ENCODE measurements around the gene LCAT. TPM values are rescaled to one million over a fixed set of nuclear protein-coding genes. Genes with fewer than 3 reads are reported as not detected.
"Not testable (repeated sequence)": the region's sequence is repeated elsewhere in the genome, so short reads cannot be mapped to it uniquely, and the experiment has no call there.

Gene LCAT
- total RNA-seq, 2 experiments from 2014 or later, result 12.9 to 15.3 TPM

DNA sequence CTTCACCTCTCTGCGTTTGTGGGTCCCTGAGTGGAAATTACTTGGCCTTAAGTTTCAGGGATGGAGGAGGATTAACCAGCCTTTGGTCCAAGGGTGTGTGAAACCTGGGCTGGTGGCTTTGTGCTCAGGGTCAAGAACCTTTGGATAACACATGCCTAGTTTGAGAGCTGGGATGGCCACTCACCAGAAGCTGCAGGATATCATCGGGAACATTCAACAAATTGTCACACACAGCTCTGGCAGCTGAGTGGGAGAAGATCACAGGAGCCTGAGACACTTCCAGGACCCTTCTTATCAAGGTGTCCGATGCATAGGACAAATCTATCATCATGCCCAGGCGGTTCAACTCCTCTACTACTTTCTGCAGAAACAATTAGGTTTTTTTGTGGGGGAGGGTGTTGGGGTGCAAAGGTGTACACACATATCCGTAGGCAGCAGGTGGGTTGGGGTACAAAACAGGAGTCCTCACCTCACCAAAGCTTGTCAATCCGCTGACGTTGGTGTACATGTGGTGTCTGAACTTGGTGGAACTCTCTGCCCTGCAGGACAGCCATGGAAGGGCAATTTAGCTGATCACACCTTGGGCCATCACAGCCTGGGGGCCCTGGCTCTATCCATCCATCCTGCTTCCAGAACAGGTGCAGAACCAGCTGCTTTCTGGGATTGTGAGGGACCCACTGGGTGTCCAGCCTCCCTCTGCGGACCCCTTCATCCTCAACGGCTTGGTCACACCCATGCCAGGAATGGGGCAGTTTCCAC is 33.7 kb upstream of the LCAT start:
- POLR2A ChIA-PET, result no interaction called here
- H3K27ac Mint-ChIP-seq, result no peak overlapping the region

DNA sequence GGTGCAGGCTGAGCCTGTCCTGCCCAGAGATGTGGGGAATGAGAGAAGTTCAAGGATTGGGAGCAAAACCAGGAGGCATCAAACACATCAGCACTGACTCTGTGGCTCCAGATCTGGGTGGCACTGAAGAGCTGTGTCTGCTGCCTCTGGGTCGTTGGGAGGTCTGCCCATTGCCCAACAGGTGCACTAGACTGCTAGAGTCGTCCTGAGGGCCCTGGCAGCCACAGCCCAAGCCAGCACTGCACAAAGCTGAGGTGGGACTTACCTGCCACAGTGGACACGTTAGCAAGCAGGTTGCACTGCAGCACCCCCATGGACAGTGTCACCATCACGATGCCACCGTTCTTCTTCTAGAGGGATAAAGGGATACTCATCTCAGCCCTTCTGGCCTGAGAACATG is 33.1 kb upstream of the LCAT start:
- no peak overlapping the region for H3K4me3 Mint-ChIP-seq
- DNase-seq, result no peak
- H3K4me1 Mint-ChIP-seq, result no peaks in the 10 kb centered on the region
- H3K27ac Mint-ChIP-seq, result no peak overlapping the region
- H3K27me3 Mint-ChIP-seq, result peaks cover 5% of the 10 kb centered on the region
- no peaks in the 10 kb centered on the region for H3K36me3 Mint-ChIP-seq (ENCODE audit: low read depth)
- H3K9me3 Mint-ChIP-seq, result no peaks in the 10 kb centered on the region
- ChIA-PET POLR2A (no interaction called here), CTCF (no interaction called here)

More for the DNA sequence above, 33.7 kb upstream of the LCAT start:
- Mint-ChIP-seq H3K9me3 (no peaks in the 10 kb centered on the region), H3K4me1 (peaks cover under 1% of the 10 kb centered on the region), H3K27me3 (peaks cover 5% of the 10 kb centered on the region), H3K4me3 (no peak overlapping the region), H3K36me3 (ENCODE audit: low read depth) (no peaks in the 10 kb centered on the region)
- CTCF ChIA-PET, result interaction anchor here (0.6 kb wide), 1 partner anchor 34 kb away, joined by 6 read pairs; no protein-coding TSS in a partner anchor
- no peak for DNase-seq

DNA sequence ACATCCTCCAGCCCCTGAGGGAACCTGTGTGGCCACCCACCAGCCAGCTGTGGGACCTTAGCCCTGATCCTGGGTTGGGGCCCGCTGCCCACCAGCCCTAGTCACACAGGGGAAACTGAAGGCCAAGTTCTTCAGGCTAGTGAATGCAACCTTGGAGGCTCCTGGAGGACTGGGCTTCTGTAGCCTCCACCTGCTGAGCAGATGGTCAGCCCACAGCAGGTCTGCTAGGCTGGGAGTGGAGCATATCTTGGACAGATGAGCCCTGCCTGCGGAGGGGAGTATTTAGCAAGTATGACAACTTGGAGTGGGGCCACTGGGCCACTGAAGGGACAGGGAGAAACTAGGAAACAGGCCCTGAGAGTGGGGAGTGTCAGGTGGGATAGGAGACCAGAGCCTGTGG is 32.3 kb upstream of the LCAT start:
- no peak for DNase-seq
- Mint-ChIP-seq H3K27ac (no peak overlapping the region), H3K9me3 (no peaks in the 10 kb centered on the region), H3K27me3 (peaks cover 5% of the 10 kb centered on the region), H3K36me3 (ENCODE audit: low read depth) (no peaks in the 10 kb centered on the region), H3K4me1 (no peaks in the 10 kb centered on the region), H3K4me3 (no peak overlapping the region)
- ChIA-PET POLR2A (no interaction called here), CTCF (no interaction called here)

DNA sequence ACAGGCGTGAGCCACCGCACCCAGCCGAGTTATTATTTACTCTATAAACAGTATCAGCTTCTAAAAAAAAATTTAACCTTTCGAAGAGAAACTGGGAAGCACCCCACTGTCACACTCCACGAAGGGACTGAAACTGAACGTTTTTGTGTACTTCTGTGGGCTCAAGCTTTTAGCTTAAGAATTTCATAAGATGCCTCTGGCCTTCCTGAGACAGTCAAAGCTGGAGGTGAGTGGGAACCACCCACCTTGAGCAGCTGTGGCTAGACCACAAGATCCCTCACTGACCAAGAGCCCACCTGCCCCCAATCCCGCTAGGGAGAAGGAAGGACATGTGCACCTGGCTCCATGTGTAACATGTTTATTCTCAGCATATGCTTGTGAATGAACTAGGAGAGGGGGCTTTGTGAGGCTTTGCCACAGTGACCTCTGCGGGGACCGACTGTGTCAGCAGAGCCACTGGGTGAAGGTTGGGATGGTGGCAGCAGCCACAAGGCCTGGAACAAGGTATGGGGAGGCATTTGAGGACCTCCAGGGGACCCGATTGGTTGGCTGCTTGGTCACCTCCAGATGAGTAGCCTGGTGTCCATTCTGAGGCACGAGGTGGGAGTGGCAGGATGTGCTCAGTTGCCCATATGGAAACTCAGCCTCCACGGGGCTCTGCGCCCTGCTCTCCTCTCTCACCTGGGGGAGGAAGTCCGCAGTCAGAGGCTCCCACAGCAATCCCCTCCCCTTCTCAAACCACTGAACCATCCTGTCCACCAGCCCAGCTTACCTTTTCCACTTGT is 31.6 kb upstream of the LCAT start:
- no peaks in the 10 kb centered on the region for H3K4me1 Mint-ChIP-seq
- H3K4me3 Mint-ChIP-seq, result no peak overlapping the region
- DNase-seq, result no peak
- peaks cover 5% of the 10 kb centered on the region for H3K27me3 Mint-ChIP-seq
- ChIA-PET CTCF (interaction anchor here (0.5 to 0.6 kb wide), 2 partner anchors 26 to 1362 kb away, joined by 3 read pairs; no protein-coding TSS in a partner anchor), POLR2A (no interaction called here)
- H3K36me3 Mint-ChIP-seq (ENCODE audit: low read depth), result no peaks in the 10 kb centered on the region
- no peak overlapping the region for H3K27ac Mint-ChIP-seq
- no peaks in the 10 kb centered on the region for H3K9me3 Mint-ChIP-seq

DNA sequence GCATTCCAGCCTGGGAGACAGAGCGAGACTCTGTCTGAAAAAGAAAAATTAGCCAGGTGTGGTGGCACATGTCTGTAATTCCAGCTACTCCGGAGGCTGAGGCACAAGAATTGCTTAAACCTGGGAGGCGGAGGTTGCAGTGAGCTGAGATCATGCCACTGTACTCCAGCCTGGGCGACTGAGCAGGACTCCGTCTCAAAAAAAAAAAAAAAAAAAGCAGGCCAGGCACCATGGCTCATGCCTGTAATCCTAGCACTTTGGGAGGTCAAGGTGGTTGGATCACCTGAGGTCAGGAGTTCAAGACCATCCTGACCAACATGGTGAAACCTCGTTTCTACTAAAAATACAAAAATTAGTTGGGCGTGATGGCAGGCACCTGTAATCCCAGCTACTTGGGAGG is 28.4 kb upstream of the LCAT start:
- H3K36me3 Mint-ChIP-seq (ENCODE audit: low read depth); DNase-seq; POLR2A ChIA-PET; H3K27me3 Mint-ChIP-seq; H3K4me3 Mint-ChIP-seq; H3K9me3 Mint-ChIP-seq; H3K27ac Mint-ChIP-seq: not testable (repeated sequence)
- CTCF ChIA-PET, result interaction anchor here (1.2 kb wide), 1 partner anchor 69 kb away, joined by 3 read pairs; no protein-coding TSS in a partner anchor
- peaks cover 10% of the 10 kb centered on the region for H3K4me1 Mint-ChIP-seq

DNA sequence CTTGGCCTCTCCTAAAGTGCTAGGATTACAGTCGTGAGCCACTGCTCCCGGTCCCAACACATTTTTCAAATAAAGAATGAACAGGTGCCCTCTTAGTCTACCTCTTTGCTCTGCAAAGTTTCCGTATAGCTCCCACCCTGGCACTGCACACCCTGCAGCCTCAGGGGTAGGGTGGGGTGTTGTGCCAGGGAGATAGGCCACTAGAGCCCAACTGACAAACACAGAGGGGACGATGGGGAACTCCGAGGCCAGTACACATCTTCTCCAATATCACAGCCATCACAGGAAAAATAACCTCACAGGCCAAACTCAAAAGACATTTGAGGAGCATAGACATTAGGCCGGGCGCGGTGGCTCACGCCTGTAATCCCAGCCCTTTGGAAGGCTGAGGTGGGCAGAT is 27.2 kb upstream of the LCAT start:
- Mint-ChIP-seq H3K4me1 (peaks cover 22% of the 10 kb centered on the region), H3K27me3 (peaks cover 2% of the 10 kb centered on the region), H3K27ac (no peak overlapping the region), H3K4me3 (no peak overlapping the region), H3K36me3 (ENCODE audit: low read depth) (no peaks in the 10 kb centered on the region), H3K9me3 (no peaks in the 10 kb centered on the region)
- DNase-seq, result no peak
- POLR2A ChIA-PET, result no interaction called here
- CTCF ChIA-PET, result interaction anchor here (1.6 kb wide), 1 partner anchor 17 kb away, joined by 3 read pairs; no protein-coding TSS in a partner anchor

DNA sequence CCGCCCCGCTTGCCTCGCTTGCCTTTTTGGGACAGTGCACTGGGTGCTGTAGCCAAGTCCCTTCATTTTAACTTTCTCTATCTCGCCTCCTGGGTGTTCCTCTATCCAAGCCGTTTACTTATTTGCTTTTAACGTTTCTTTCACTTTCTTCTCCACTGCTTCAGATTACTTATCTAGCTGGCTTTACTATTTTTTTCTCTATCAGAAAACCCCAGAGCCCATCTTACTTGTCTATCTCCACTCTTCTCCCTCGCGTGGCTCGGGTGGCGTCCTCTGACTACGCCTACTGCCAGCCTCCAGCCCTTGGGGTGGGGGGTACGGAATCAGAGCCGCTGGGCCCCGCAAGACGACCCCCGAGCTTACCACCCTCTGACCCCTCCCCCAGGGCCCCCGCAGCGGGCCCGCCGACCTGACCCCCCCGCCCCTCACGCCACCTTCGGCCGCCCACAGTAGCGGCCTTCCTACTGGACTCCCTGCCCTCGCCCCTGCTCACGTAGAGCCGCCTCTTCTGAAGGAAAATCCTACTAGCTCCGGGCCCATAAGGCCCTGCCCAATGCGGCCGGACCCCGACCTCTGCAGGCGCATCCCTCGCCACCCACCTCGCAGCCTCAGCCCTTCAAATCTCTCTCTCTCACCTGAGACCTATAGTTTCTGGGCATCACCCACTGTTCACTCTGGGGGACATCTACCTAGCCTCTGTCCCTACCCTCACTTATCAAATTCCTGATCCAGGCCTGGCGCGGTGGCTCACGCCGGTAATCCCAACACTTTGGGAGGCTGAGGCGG is 25.5 kb upstream of the LCAT start:
- Mint-ChIP-seq H3K27me3 (no peaks in the 10 kb centered on the region), H3K9me3 (no peaks in the 10 kb centered on the region), H3K4me3 (peak overlapping the region; percentile 78), H3K4me1 (peaks cover 27% of the 10 kb centered on the region), H3K36me3 (ENCODE audit: low read depth) (no peaks in the 10 kb centered on the region), H3K27ac (peak overlapping the region; percentile 85)
- DNase-seq, result no peak
- ChIA-PET CTCF (interaction anchor here (0.6 to 1.5 kb wide), 3 partner anchors 12 to 70 kb away, joined by 3 to 4 read pairs (median 3); no protein-coding TSS in a partner anchor), POLR2A (no interaction called here)

DNA sequence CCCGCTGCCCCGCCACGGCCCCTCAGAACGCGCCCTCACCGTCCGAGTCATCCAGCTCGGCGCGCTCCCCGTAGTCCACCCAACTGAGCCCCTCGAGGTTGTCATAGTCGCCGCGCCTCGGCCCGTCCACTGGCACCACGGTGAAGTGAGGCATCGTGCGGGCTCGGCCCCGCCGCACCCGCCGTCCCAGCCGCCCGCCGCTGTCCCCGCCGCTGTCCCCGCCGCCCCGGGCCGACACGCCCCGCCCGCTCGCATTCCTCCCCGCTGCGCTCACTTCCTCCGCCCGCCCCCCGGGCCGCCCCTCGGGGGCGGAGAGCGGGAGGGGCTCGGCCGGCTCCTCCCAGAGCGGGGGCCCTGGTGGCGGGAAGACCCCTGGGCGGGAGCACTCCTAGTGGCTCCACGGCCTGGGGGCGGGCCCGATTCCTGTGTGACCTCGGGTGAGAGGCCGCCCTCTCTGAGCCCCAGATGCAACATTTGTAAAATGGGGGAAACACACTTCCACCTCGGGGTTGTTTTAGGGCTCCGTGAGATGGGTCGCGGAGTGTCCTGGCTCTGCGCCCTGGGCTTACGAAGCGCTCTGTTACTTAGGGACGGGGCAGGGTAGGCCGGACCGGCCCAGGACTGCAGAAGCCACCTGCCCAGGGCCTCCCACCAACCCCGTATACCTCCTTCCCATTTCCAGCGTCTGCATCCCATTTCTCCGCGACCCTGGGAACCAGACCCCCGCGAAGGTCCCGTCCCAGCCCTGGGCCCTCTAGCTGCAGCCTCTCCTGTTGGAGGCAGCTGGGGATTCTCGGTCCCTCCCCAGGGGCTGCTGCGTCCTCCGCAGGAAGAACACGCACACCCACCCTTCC is 24.7 kb upstream of the LCAT start, which contains the start of gene SLC12A4:
Gene SLC12A4 (minus strand): TSS at position 238 of the 854 bp plus-strand sequence. CDS start 84 bp downstream, at position 154.
- Mint-ChIP-seq H3K27me3 (no peaks in the 10 kb centered on the region), H3K4me1 (peaks cover 27% of the 10 kb centered on the region), H3K36me3 (ENCODE audit: low read depth) (no peaks in the 10 kb centered on the region), H3K9me3 (no peaks in the 10 kb centered on the region), H3K27ac (peak within 1 kb of the TSS; percentile 90), H3K4me3 (peak within 1 kb of the TSS; percentile 91)
- POLR2A ChIA-PET, result no interaction called here
- DNase-seq, result peak; percentile 85
- CTCF ChIA-PET, result interaction anchor here (0.6 to 1.5 kb wide), 3 partner anchors 11 to 71 kb away, joined by 3 to 4 read pairs (median 3); no protein-coding TSS in a partner anchor

DNA sequence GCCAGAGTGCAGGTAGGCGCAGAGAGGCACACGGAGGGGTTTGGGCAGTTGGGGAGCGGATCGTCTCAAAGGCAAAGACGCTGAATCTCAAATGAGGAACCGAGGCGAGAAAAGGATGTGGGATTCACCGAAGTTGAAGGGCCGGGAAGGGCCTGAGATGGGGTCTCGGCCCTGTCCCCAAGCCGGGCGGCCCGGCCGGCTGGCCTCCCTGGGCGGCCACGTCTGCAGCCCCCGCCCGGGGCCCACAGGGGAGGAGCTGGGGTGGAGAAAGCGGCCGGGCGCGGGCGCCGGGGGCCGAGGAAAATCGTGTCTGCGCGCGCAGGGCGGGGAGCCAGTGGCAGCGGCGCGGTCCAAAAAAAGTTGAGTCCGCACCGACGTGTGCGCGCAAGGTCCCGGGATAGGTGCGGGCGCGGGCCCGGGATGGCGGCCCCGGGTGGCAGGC is 24.1 kb upstream of the LCAT start:
- Mint-ChIP-seq H3K27ac (peak overlapping the region; percentile 90), H3K27me3 (no peaks in the 10 kb centered on the region), H3K4me3 (peak overlapping the region; percentile 91), H3K9me3 (no peaks in the 10 kb centered on the region), H3K36me3 (ENCODE audit: low read depth) (no peaks in the 10 kb centered on the region), H3K4me1 (peaks cover 27% of the 10 kb centered on the region)
- peak; percentile 30 for DNase-seq
- ChIA-PET POLR2A (no interaction called here), CTCF (interaction anchor here (1.5 kb wide), 1 partner anchor 72 kb away, joined by 3 read pairs; no protein-coding TSS in a partner anchor)

DNA sequence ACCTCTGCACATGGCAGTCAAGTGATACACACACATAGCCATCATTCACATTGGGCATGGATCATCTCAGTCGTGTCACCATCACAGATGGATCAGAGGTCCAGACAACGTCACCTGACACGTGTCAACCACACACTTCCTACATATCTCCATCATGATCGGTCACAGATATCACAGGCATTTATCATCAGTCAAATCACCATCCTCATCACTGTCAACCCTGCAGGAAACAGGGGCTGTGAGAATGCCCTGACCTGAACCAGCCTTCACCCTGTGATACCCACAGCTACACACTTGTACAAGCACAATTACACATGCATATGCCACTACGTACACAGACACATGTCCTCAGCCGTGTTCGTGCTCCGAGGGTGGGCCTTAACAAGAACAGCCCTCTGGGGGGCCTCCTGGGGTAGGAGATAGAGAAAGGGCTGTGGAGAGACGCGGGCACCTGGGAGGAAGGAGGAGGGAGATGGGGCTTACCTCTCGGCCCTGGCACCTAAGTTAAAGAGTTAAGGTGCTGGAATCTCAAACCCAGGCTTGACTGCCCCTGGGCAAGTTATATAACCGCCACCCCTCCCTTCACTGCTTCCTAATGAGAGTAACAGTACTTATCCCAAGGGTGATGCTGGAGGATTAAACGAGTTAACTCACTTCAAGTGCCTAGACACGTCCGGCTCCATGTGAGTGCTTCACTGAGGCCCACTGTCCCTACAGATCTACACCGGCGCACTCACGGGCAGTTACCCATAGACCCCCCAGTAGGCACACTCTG is 23.4 kb upstream of the LCAT start:
- peaks cover 27% of the 10 kb centered on the region for H3K4me1 Mint-ChIP-seq
- peak; percentile 12 for DNase-seq
- peak overlapping the region; percentile 91 for H3K4me3 Mint-ChIP-seq
- no peaks in the 10 kb centered on the region for H3K9me3 Mint-ChIP-seq
- peaks cover 5% of the 10 kb centered on the region for H3K36me3 Mint-ChIP-seq (ENCODE audit: low read depth)
- H3K27me3 Mint-ChIP-seq, result no peaks in the 10 kb centered on the region
- H3K27ac Mint-ChIP-seq, result peak overlapping the region; percentile 90
- ChIA-PET POLR2A (no interaction called here), CTCF (interaction anchor here (1.1 kb wide), 1 partner anchor 56 kb away, joined by 4 read pairs; the partner anchor contains the start of genes DDX28 and DUS2)

DNA sequence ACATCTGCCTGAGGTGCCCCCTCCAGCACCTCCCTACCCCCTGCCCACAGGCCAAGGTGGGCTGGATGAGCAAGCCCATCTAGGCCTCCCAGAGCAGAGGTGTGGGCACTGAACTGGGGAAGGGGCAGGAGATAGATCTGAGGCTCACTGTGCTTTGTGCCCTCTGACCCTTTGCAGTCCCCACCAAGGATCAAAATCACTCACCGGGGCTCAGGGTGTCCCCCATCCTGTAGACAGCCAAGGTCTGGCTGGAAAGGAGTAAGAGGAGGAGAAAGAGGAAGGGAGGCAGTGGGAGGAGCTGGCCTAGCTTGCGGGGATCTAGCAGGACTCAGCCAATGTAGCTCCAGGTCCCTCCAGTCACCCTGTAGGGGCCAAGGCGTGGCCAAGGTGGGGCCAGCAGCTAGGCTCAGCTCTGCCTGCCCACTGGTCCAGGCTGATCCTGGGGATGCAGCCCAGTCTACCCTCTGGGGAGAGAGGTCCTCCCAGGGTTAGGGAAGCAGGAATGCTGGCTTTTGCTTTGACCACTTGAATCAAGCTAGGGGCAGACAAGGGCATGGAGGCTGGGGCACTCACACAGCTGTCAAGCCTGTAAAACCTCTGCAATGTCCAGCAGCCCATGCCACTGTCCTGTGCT is 22.7 kb upstream of the LCAT start:
- POLR2A ChIA-PET, result no interaction called here
- Mint-ChIP-seq H3K27me3 (no peaks in the 10 kb centered on the region), H3K4me3 (peak overlapping the region; percentile 91), H3K9me3 (no peaks in the 10 kb centered on the region), H3K4me1 (peaks cover 27% of the 10 kb centered on the region), H3K27ac (peak overlapping the region; percentile 22), H3K36me3 (ENCODE audit: low read depth) (peaks cover 8% of the 10 kb centered on the region)
- CTCF ChIA-PET, result interaction anchor here (1.1 to 2.9 kb wide), 4 partner anchors 15 to 81 kb away, joined by 3 to 9 read pairs (median 4); partner anchors contain the start of genes DDX28 and DUS2
- DNase-seq, result no peak
